OCI-LY7 (cell line): ENCODE measurements around the gene ST14. TPM values are rescaled to one million over a fixed set of nuclear protein-coding genes. Genes with fewer than 3 reads are reported as not detected.

Source experiments
- BruUV-seq: library from RNA; stranded (reverse); fragments of 400-500 nt; replicated peaks from 2 replicates; lab custom pipeline; 2021; lab: Mats Ljungman, UMichigan
- CTCF ChIA-PET: fragments of 300-600 bp; sonication (Branson Sonifier 250); formaldehyde crosslinking; loops from one replicate; lab custom pipeline; 2022; ENCODE audit warnings: antibody characterized with exemption; ENCODE audit not compliant: unreplicated experiment; lab: Charles Lee
- POLR2A ChIA-PET: fragments of 300-600 bp; sonication (Branson Sonifier 250); formaldehyde crosslinking; loops from one replicate; lab custom pipeline; 2022; ENCODE audit warnings: antibody characterized with exemption; lab: Charles Lee
- DNase-seq: peaks from one replicate; pipeline ENCODE4 v3.0.0-alpha.2; 2015; ENCODE audit warnings: low spot score
- H2AFZ ChIP-seq: fragments of 200-600 bp; sonication (generic), shearing (Covaris generic); 2 replicates; pipeline ENCODE4 v1.6.1; 2014; ENCODE audit warnings: mild to moderate bottlenecking, antibody characterized with exemption, low read length, moderate library complexity
- H3K27ac ChIP-seq: fragments of 200-600 bp; sonication (generic); 2 replicates; pipeline ENCODE4 v1.5.1; 2014; ENCODE audit warnings: mixed run types, low read depth, mild to moderate bottlenecking, moderate library complexity, low read length, inconsistent platforms; ENCODE audit not compliant: poor library complexity, severe bottlenecking
- H3K36me3 ChIP-seq: fragments of 200-600 bp; sonication (generic); 2 replicates; pipeline ENCODE4 v1.6.1; 2014; ENCODE audit warnings: mild to moderate bottlenecking, antibody characterized with exemption, low read length, moderate library complexity, mixed read lengths; ENCODE audit not compliant: insufficient read depth
- H3K4me1 ChIP-seq: fragments of 200-600 bp; sonication (generic); 2 replicates; pipeline ENCODE4 v1.5.1; 2014; ENCODE audit warnings: mild to moderate bottlenecking, low read length; ENCODE audit not compliant: insufficient read depth, poor library complexity, severe bottlenecking
- H3K4me2 ChIP-seq: fragments of 200-600 bp; sonication (generic); 2 replicates; pipeline ENCODE4 v1.6.1; 2014; ENCODE audit warnings: mild to moderate bottlenecking, low read length
- H3K4me3 ChIP-seq: fragments of 200-600 bp; sonication (generic); 2 replicates; pipeline ENCODE4 v1.5.1; 2014; ENCODE audit warnings: mild to moderate bottlenecking, low read depth, low read length; ENCODE audit not compliant: poor library complexity, severe bottlenecking
- H3K79me2 ChIP-seq: fragments of 200-600 bp; sonication (generic); 2 replicates; pipeline ENCODE4 v1.6.1; 2016; ENCODE audit warnings: low read depth, mild to moderate bottlenecking, low read length, moderate library complexity, mixed read lengths; ENCODE audit not compliant: insufficient read depth
- H3K9me2 ChIP-seq: fragments of 200-600 bp; sonication (generic); 2 replicates; pipeline ENCODE4 v1.6.1; 2016; ENCODE audit warnings: mild to moderate bottlenecking, low read length, mixed read lengths; ENCODE audit not compliant: insufficient read depth
- H3K9me3 ChIP-seq: fragments of 200-600 bp; sonication (generic); 2 replicates; pipeline ENCODE4 v1.6.1; 2014; ENCODE audit warnings: mild to moderate bottlenecking, mixed run types, low read length, mixed read lengths
- H4K20me1 ChIP-seq: fragments of 200-600 bp; sonication (generic); 2 replicates; pipeline ENCODE4 v1.6.1; 2014; ENCODE audit warnings: mild to moderate bottlenecking, antibody characterized with exemption, low read length, moderate library complexity, mixed read lengths; ENCODE audit not compliant: insufficient read depth
- CTCF ChIP-seq: fragments of 200-600 bp; sonication (generic); conservative IDR thresholded peaks from 2 replicates; pipeline ENCODE4 v1.5.1; 2014; ENCODE audit warnings: mild to moderate bottlenecking, antibody characterized with exemption, low read length, moderate library complexity, mixed read lengths
- EZH2phosphoT487 ChIP-seq: fragments of 200-600 bp; sonication (generic); IDR thresholded peaks from 2 replicates; pipeline ENCODE4 v1.6.1; 2018; ENCODE audit warnings: low read depth, borderline replicate concordance, mild to moderate bottlenecking, mixed run types, antibody characterized with exemption, low read length, moderate library complexity, mixed read lengths
- intact Hi-C: fragments of 100-400 bp; cut with micrococcal nuclease; formaldehyde crosslinking; loops from one replicate; pipeline ENCODE4 v1.10.0; 2022; ENCODE audit not compliant: unreplicated experiment
- total RNA-seq, 2 experiments: library from RNA; depleted of rRNA in 1 of 2; stranded (reverse); fragments of >200 nt in 1 of 2; shearing (Covaris generic) in 1 of 2; gene quantifications; 2 replicates each; pipeline ENCODE4 v1.2.3, GENCODE V29; 2014 to 2022

Gene ST14
- total RNA-seq, 2 experiments from 2014 or later = 98.0 to 135 TPM

- CTCF ChIA-PET = no interaction called here
- Histone ChIP-seq H3K4me3 (no peak overlapping the region), H3K4me1 (peaks cover 9% of the 10 kb centered on the region), H3K9me2 (no peaks in the 10 kb centered on the region), H3K36me3 (peaks cover 40% of the 10 kb centered on the region; the same call in 1 of the 2 replicates), H3K4me2 (no peak overlapping the region), H3K9me3 (no peaks in the 10 kb centered on the region), H4K20me1 (no peaks in the 10 kb centered on the region), H2AFZ (no peak overlapping the region), H3K79me2 (no peaks in the 10 kb centered on the region), H3K27ac (no peak overlapping the region)
- no peak for TF ChIP-seq EZH2phosphoT487
- no peak for TF ChIP-seq CTCF
- intact Hi-C loops = loop anchor here (5.0 kb wide), 1 partner anchor 97 kb away; the partner anchor contains the start of gene ZBTB44
- POLR2A ChIA-PET = interaction anchor here (0.6 kb wide), 1 partner anchor 123 kb away, joined by 3 read pairs; no protein-coding TSS in a partner anchor
- BruUV-seq = no TSS peak
- no peak for DNase-seq
These were observed 55.4 kb downstream of the ST14 start for GRCh38 chr11:130214861-130215530.

- no peak for DNase-seq
- no peaks in the 10 kb centered on the region for H3K9me3 ChIP-seq
- POLR2A ChIA-PET = interaction anchor here (0.6 to 0.8 kb wide), 2 partner anchors 123 to 164 kb away, joined by 3 read pairs; no protein-coding TSS in a partner anchor
- BruUV-seq = no TSS peak
- no peak overlapping the region for H3K4me2 ChIP-seq
- intact Hi-C loops = no loop called here
- H3K27ac ChIP-seq = no peak overlapping the region
- H3K4me1 ChIP-seq = peaks cover 9% of the 10 kb centered on the region
- H3K79me2 ChIP-seq = no peaks in the 10 kb centered on the region
- no peaks in the 10 kb centered on the region for H4K20me1 ChIP-seq
- peaks cover 34% of the 10 kb centered on the region; the same call in 1 of the 2 replicates for H3K36me3 ChIP-seq
- no peak overlapping the region for H3K4me3 ChIP-seq
- H2AFZ ChIP-seq = no peak overlapping the region
- no peaks in the 10 kb centered on the region for H3K9me2 ChIP-seq
- CTCF ChIA-PET = no interaction called here
- TF ChIP-seq EZH2phosphoT487 (no peak), CTCF (no peak)
These were observed 56.1 kb downstream of the ST14 start for GRCh38 chr11:130215531-130216220.
